EL (cell line): Measurements from ENCODE around the gene CCDC146.

Experiments used
- DNase-seq: peaks from one replicate; pipeline ENCODE4 v3.0.0-alpha.2; 2016

CCDC146 gene

DNA sequence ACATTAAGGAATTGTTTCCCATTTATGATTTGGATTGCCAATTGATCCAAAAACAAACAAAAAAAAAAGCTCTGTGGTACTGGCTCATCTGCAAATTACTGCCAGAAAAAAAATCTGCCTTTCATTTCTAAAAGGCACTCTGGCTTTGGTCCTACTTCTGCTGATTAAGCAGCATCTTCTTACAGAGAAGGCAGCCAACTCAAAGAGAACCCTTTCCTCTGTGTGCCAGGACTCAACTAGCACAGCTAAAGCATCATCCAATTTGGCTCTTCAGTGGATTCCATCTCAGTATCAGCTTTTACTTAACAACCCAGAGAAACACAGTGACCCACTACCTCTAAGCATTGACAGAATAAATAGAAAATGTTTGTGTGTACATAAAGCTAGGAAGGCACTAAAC is 213.2 kb downstream of the CCDC146 start:
- no peak for DNase-seq

DNA sequence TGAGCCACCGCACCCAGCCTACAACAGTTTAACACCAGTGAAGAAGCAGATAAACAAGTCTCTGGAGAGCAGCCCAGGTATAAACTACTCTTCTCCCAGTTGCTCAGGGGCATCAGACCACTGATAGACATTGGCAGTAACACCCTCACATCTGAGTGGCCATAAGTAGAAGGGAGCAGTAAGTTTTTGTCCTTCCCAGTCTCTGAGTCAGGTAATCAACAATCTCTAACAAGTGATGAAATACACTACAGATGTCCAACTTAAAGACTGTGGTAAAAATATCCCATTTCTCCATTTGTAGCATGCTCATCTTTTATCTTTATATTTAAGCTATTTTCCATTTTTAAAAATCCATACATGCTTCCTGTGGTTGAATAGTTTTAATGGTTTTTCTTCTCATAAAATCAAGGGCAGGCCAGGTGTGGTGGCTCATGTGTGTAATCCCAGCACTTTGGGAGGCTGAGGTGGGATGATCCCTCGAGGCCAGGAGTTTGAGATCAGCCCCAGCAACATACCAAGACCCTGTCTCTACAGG is 215.1 kb downstream of the CCDC146 start:
- DNase-seq, result no peak

GRCh38 chr7:77338260-77338659 is 215.8 kb downstream of the CCDC146 start:
- DNase-seq, result no peak

- DNase-seq, result no peak
Observed at GRCh38 chr7:77338883-77339629, 216.6 kb downstream of the CCDC146 start.

DNA sequence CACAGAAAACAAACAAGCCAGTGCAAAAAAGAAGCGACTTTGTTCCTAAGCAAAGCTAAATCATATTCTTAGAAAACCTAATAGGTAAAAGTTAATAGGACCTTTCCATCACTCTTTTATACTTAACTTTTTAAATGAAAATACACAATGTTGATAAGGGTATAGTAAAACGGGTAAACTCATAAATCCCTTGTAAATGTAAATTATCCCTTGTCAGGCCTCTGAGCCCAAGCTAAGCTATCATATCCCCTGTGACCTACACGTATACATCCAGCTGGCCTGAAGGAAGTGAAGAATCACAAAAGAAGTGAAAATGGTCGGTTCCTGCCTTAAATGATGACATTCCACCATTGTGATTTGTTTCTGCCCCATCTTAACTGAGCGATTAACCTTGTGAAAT is 217.3 kb downstream of the CCDC146 start:
- no peak for DNase-seq
